GM18505 (cell line): ENCODE data around the gene S100A7.
"Not testable (repeated sequence)": the region's sequence is repeated elsewhere in the genome, so short reads cannot be mapped to it uniquely, and the experiment has no call there.

Experiments
- ATAC-seq: cut with Tn5 transposase; IDR thresholded peaks from one replicate; pipeline ENCODE4 v1.9.1; 2021; ENCODE audit not compliant: unreplicated experiment
- POLR2A ChIP-seq: IDR thresholded peaks from 4 replicates; pipeline ENCODE4 v1.6.1; 2011; ENCODE audit warnings: borderline replicate concordance; ENCODE audit not compliant: insufficient read depth, insufficient read length; ENCODE audit errors: extremely low read depth

S100A7 gene

DNA sequence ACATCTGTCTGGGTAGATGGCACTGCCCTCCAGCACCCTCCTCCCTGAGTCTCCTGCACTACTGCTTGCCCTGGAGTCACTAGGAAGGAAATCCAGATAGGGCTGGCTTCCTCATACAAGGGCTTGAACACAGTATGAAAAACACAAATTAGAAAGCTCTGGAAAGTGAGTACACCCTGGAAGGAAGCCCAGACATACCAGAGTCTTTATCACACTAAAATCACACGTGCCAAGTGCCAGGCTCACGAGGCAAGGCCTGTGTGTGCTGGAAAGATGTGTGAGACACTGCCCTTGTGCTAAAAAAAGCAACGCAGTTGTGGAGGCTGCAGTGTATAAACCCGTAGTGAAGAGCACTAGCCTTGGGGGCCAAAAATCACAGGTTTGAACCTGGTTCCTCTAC, 28.3 kb upstream of the S100A7 start:
- no peak for TF ChIP-seq POLR2A
- no peak for ATAC-seq

DNA sequence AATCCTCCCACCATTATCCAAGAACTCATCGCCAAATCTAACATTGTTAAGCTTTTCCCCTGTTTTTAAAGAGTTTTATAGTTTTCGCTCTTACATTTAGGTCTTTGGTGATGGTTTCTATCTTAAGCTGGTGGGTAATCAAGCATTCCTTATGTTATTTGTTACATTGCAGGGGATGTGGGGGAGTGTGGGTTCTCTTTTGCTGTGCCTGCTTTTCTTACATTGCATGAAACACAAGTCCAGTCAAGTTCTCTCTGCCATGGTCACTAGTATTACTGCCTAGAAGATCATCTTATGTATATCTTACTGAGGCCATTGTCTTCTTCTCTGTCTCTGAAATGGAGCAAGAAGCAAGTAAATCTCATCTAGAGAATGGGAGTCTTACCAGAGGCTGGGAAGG, 27.3 kb upstream of the S100A7 start:
- no peak for ATAC-seq
- no peak for TF ChIP-seq POLR2A

DNA sequence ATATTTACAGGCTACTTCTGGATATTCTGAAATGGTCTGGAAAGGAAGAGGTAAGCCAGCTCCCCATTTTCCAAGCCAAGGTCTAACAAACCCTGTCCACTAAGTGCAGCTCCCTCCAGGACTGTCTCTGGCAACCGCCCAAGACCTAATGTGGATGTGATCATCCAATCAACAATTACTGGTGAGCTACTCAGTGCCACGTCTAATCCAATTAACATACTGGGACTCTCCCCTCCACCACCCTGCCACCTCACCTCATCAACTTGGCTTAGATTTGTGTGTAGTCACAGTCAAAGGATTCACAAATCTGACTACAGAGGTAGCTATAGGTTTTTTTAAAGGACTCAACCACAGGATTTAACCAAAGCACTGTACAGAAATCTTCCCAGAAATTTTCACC, 25.4 kb upstream of the S100A7 start:
- ATAC-seq = no peak
- no peak for TF ChIP-seq POLR2A

DNA sequence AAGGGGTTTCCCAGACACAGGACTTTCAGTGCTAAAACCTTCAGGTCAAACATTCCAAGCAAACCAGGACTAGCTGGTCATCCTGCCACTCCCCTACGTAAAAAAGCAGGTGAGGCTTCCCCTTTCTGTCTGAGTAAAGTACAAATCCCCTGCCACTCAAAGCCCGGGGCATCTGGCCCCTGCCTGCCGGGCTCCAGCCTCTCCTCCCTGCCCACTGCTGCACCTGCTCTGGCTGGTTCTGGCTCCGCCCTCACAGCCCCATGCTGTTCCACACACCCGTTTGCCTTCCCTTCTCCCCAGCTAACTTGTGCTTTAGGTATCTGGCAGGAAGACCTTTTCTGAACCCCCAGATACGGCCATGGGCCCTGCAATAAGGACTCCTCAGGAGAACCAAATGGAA, 23.3 kb upstream of the S100A7 start:
- ATAC-seq = no peak
- no peak for TF ChIP-seq POLR2A

DNA sequence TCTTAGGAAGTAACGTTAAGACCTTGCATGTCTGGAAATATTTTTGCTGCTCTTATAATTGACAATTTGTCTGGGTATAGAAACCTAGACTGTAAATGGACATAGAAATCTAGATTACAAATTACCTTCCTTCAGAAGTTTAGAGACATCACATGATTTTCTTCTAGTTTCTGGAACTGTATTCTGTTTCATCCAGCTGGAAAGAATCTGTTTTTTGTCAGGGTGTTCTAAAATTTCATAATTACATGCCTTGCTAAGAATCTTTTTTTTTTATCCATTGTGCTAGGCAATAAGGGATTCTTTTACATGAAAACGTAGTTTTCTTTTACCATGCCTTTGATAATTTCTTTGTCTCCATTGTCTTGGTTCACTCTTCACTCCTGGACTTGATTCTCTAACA, 20.7 kb upstream of the S100A7 start:
- no peak for ATAC-seq
- no peak for TF ChIP-seq POLR2A

DNA sequence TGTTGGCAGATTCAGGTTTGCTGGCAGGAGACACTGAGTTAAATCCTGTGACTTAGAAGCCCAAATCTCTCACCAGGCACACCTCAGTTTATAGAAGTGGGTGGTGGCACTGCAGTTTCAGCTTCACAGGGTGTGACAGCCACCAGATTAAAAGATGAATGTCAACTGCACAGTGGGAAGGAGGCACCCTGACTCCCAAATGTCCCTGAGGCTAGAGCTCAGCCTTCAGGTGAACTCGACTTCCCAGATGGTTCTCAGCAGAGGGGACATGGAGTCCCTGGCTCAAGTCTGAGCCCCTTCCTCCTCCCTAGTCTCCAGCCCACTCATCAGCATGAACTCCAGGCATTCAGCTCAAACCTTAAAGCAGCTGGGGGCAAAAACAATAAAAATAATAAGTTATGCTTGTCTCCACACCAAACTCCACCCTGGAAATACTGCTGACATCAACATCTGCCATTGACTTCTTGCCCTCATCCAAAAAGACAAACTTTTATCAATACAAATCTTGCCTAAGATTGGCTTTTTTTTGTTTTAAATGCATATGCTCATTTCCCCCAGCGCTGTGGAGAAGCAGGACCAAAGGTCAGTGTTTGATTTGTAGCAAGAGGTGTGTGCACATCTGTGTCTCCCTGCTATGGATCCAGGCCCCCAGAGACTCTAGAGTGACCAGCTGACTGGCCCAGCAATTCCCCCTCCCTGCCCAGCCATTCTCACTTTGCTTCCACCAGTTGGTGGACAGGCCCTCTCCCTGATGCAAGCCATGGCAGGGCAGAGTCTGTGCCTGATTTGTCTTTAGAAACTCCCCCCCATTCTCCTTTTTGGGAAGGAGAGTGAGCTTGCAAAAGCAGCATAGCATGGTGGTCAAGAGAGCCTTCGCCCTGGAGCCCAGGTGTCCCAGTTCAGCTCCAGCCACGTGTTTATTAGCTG, 18.5 kb upstream of the S100A7 start:
- no peak for TF ChIP-seq POLR2A
- no peak for ATAC-seq

DNA sequence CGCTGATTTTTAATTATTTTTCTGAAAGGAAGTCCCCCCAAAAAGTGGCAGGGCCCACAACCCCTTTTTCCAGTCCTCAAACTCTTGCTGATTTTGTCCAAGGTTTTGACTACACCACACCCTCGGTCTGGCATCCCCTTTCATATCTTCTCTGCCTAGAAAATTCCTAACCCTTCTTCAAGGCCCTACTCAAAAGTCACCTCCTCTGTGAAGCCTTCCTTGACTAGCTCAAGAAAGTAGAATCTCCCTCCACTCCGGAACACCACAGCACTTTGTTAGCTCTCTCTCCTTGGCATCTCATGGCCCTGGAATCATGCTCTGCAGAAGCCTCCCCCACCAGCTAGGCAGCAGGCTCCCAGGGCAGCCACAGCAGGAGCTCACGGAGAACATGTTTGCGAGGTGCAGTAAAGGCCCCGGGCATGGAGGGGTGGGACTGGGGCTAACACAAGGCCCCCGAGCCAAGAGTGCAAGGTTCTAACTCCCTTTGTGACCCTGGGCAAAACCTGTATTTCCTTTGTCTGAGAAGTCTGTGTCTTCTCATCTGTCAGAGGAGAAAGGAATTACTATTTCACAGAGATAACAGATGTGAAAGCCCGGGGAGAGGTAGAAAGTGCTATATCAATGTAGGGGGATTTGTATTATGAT, 17.7 kb upstream of the S100A7 start:
- TF ChIP-seq POLR2A = no peak
- ATAC-seq = no peak

DNA sequence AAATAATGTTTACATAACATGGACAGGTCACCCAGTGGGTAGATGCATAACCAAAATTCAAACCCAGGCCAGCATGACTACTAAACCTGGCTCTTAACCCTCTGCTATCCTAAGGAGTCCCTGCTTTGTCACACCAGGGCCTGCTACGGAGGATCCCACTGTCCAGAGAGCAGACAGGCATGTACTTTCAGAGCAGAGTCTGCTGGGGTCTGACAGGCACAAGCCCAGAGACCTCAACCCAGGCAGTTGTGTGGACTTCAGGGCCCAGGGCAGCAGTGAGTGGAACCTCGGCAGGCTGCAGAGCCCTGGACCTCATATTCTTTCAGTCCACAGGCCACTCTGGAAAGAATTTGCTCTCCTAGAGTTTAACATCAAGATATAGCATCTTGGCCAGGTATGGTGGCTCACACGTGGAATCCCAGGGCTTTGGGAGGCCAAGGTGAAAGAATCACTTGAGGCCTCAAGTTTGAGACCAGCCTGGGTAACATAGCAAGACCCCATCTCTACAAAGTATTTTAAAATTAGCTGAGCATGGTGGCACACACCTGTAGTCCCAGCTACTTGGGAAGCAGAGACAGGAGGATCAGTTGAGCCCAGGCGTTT, 16.1 kb upstream of the S100A7 start:
- TF ChIP-seq POLR2A = no peak
- ATAC-seq = no peak

DNA sequence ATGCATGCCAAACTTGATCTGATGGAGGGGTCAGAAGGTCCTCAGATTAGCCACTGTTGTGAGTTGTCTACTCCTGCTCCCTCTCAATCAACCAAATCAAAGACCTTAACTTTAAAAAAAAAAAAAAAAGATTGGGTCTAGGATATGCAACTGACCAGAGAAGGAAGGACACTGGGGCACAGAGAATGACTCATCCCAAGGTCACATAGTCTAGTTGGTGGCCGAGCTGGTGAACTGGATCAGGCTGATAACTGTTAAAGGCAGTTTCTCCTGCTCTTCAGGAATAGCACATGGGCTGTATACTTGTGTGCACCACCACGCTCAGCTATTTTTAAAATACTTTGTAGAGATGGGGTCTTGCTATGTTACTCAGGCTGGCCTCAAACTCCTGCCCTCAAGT, 14.8 kb upstream of the S100A7 start:
- no peak for TF ChIP-seq POLR2A
- no peak for ATAC-seq

DNA sequence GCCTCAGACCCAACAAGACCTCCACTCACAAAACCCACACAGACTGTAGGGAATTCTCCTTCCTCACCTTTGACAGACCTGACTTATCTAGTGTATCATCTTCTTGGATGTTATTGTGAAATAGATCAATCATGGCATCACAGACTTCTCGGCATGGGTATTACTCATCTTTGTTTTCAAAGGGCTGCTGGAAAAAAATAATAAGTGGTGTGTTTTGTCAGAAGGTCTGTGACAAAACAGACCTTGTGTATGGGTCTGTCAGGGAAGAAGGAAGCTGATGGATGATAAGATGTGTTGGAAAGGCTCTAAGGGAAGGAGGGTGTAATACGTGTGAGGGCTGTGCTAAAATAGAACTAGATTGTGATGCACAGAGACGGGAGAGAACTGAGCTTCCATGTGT, 13.9 kb upstream of the S100A7 start:
- ATAC-seq = no peak
- no peak for TF ChIP-seq POLR2A

DNA sequence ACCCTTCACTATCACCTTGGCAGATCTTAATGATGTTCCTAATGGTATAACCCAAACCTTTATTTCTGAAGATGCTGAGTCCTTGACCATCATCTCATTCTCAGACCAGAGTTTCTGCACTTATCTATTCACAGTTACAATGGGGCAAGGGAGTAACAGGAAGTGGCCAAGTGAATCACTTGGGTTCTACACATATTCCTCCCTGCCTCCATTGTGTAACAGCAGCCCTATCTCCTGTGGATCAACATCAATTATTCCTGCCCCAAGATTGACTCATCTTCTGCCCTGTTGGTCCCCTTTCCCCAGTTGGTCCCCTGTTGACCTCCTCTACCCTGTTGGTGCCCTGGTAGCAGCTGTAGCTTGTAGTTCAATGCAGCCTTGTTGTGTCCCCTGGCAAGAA, 10.3 kb upstream of the S100A7 start:
- ATAC-seq = no peak
- TF ChIP-seq POLR2A = no peak

DNA sequence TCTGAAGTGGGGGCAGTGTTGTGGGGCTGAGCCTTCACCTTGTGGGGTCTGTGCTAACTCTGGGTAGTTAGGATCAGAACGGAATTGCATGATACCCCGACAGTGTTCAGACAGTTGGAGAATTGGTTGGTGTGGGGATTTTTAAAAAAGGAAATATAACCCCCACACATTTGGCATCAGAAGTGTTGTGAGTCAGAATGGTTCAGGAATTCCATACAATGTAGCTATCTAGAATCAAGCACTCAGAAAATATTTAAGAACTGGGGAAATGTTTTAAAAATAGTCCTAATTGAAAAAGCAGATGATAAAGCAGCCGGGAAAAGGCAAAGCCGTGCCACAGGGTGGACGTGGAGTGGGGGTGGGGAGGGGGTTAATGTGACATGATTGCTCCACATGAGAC, 6.5 kb upstream of the S100A7 start:
- ATAC-seq = no peak
- TF ChIP-seq POLR2A = no peak

DNA sequence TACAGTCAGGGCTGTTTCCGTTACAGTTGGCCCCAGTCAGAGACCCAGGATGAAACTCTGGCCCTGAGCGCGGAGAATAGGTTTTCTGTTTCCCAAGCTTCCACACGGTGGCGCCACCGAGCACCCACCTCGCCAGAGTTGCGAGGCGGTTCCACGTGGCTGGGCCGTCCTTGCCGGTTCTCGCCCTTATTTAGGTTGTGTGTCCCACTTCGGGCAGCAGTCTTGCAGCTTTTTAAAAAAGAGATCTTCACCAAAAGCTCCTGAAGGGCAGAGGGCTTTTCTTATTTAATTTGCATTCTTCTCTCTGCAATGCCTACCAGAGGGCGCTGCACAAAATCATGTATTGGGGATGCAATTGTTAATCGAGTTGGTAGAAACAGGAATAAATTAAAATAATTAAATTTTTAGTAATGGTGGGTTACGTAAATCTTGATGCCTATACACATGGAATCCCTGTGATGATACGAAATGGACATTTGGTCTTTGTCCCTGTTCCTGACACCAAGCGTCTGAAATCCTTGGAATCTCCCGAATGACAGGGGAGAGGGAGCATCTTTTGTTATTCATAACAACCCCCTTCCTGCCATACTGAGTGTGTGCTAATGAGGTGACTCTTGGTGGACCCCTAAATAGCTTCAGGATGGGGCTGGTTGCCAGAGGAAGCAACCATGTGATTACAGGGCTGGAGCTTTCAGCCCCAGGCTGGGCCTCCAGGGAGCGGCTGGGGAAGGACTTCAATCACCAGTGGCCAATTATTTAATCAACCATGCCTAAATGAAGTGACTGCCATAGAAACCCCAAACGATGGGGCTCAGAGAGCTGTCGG, 5.6 kb upstream of the S100A7 start:
- no peak for ATAC-seq
- no peak for TF ChIP-seq POLR2A

DNA sequence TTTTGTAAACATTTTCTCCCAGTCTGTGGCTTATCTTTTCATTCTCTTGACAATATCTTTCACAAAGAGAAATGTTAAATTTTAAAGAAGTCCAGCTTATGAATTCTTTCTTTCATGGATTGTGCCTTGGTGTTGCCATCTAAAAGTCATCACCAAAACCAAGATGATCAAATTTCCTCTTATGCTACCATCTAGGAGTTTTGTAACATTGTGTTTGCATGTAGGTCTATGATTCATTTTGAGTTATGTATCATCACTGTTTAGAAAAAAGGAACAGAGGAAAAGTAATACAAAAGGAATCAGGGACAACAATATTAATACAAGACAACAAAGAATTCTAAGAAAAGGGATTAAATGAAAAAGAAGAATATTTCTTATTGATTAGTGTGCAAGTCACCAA, 2.3 kb upstream of the S100A7 start:
- ATAC-seq = not testable (repeated sequence)

DNA sequence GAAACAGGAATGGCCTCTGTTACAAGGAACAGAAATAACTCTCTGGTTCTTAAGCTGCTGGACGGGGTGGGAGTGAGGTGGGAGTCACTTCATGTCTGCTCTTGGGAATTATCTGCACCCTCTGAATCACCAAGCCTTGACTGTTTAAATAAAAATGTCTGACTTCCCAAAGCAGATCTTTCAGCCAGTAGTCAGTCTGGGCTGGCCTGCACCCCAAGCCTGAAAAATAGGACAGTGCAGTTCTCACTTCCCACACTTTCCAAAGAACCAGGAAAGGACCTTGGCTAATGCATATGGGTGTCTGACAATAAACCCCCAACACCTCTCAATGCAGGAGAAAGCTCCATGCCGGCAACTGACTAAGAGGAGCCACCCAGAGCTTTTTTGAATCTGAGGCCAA, 796 bp downstream of the S100A7 start:
- no peak for ATAC-seq
- TF ChIP-seq POLR2A = no peak
